Gastrocnemius medialis (tissue), 4 donors: ENCODE results near the gene TMPRSS9.

Experiments used
- POLR2A ChIP-seq, 2 donors: fragments of 450-650 bp; IDR thresholded peaks; one replicate each; pipeline ENCODE4 v1.6.1; 2017; ENCODE audit warnings: antibody characterized with exemption in 2 of 2, mild to moderate bottlenecking in 2 of 2, moderate library complexity in 2 of 2
- TF ChIP-seq, protein P1 (sequence below), 5 experiments: fragments of 450-650 bp in 3 of 5; fragments of 200-600 bp in 2 of 5; sonication (generic) in 2 of 5; IDR thresholded peaks in 4 of 5; conservative IDR thresholded peaks in 1 of 5; 1 replicate in 4 of 5; 2 replicates in 1 of 5; pipeline ENCODE4 v1.5.1; 2016 to 2019; ENCODE audit warnings: antibody characterized with exemption in 5 of 5, mild to moderate bottlenecking in 3 of 5, moderate library complexity in 3 of 5

DNA sequence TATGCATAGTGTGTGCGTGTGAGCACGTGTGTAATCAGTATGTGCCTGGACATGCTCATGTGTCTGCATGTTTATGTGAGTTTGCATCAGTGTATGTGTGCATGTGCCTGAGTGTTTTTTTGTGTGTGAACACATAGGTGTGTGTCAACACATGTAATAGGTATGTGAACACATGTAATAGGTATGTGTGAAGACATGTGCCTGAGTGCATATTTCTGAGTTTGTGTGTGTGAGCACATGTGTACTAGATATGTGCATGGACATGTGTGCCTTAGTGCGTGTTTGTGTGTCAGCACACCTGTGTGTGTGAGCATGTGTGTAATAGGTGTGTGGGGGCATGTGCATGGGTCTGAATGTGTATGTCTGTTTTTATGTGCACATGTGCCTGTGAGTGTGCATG lies 24.2 kb upstream of the TMPRSS9 start:
- TF ChIP-seq, protein P1, sequence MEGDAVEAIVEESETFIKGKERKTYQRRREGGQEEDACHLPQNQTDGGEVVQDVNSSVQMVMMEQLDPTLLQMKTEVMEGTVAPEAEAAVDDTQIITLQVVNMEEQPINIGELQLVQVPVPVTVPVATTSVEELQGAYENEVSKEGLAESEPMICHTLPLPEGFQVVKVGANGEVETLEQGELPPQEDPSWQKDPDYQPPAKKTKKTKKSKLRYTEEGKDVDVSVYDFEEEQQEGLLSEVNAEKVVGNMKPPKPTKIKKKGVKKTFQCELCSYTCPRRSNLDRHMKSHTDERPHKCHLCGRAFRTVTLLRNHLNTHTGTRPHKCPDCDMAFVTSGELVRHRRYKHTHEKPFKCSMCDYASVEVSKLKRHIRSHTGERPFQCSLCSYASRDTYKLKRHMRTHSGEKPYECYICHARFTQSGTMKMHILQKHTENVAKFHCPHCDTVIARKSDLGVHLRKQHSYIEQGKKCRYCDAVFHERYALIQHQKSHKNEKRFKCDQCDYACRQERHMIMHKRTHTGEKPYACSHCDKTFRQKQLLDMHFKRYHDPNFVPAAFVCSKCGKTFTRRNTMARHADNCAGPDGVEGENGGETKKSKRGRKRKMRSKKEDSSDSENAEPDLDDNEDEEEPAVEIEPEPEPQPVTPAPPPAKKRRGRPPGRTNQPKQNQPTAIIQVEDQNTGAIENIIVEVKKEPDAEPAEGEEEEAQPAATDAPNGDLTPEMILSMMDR (IDR thresholded peaks at IDR 0.05 in 4 of 5, conservative IDR thresholded peaks at IDR 0.05 in 1 of 5) = no peak
- no peak for TF ChIP-seq POLR2A (IDR thresholded peaks at IDR 0.05)
